ENCODE data around the gene TYW3.

GRCh38 chr1:74729741-74730478 lies 3.0 kb upstream of the TYW3 start:
- TF ChIP-seq, protein P1, sequence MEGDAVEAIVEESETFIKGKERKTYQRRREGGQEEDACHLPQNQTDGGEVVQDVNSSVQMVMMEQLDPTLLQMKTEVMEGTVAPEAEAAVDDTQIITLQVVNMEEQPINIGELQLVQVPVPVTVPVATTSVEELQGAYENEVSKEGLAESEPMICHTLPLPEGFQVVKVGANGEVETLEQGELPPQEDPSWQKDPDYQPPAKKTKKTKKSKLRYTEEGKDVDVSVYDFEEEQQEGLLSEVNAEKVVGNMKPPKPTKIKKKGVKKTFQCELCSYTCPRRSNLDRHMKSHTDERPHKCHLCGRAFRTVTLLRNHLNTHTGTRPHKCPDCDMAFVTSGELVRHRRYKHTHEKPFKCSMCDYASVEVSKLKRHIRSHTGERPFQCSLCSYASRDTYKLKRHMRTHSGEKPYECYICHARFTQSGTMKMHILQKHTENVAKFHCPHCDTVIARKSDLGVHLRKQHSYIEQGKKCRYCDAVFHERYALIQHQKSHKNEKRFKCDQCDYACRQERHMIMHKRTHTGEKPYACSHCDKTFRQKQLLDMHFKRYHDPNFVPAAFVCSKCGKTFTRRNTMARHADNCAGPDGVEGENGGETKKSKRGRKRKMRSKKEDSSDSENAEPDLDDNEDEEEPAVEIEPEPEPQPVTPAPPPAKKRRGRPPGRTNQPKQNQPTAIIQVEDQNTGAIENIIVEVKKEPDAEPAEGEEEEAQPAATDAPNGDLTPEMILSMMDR (IDR thresholded peaks at IDR 0.05), result no peak
- no peak for TF ChIP-seq POLR2A (IDR thresholded peaks at IDR 0.05)

Data from heart left ventricle (tissue), 13 donors.